ENCODE data around the gene IPO9.
A peak's percentile ranks its signal among the peaks of the same experiment; 100 is the strongest.

IPO9 gene

GRCh38 chr1:201828820-201829774 lies at the start of gene IPO9:
TSS of gene IPO9 (plus strand) at chr1:201829157. CDS start at chr1:201829210, 53 bp downstream.
- peak; percentile 93 for DNase-seq (ENCODE audit: low read depth)
- TF ChIP-seq, protein P1, sequence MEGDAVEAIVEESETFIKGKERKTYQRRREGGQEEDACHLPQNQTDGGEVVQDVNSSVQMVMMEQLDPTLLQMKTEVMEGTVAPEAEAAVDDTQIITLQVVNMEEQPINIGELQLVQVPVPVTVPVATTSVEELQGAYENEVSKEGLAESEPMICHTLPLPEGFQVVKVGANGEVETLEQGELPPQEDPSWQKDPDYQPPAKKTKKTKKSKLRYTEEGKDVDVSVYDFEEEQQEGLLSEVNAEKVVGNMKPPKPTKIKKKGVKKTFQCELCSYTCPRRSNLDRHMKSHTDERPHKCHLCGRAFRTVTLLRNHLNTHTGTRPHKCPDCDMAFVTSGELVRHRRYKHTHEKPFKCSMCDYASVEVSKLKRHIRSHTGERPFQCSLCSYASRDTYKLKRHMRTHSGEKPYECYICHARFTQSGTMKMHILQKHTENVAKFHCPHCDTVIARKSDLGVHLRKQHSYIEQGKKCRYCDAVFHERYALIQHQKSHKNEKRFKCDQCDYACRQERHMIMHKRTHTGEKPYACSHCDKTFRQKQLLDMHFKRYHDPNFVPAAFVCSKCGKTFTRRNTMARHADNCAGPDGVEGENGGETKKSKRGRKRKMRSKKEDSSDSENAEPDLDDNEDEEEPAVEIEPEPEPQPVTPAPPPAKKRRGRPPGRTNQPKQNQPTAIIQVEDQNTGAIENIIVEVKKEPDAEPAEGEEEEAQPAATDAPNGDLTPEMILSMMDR (IDR thresholded peaks at IDR 0.05; ENCODE audit: insufficient read depth, low read depth, low read length, missing control alignments): peak; percentile 84

DNA sequence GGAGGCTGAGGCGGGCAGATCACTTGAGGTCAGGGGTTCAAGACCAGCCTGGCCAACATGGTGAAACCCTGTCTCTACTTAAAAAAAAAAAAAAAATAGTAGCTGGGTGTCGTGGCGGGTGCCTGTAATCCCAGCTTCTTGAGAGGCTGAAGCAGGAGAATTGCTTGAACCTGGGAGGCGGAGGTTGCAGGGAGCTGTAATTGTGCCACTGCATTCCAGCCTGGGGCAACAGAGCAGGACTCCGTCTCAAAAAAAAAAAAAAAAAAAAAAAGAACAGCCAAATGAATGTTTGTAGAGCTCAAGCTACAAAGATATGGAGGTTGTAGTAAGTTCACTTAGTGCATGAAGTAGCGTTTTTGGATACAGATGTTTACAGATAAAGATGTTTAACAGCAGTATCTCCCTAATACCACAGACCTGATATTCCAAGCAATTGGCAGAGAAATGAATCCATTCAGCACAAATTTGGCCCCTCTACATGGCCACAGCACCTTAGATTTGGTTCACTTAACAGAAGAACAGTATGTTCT lies 49.5 kb upstream of the IPO9 start:
- H3K4me3 ChIP-seq (ENCODE audit: low read length): no peak overlapping the region
- DNase-seq (ENCODE audit: low read depth): no peak
- TF ChIP-seq, protein P1 (IDR thresholded peaks at IDR 0.05; ENCODE audit: insufficient read depth, low read depth, low read length, missing control alignments): no peak

More at GRCh38 chr1:201828820-201829774, at the start of gene IPO9:
- H3K4me3 ChIP-seq (ENCODE audit: low read length): peak within 1 kb of the TSS; percentile 94

DNA sequence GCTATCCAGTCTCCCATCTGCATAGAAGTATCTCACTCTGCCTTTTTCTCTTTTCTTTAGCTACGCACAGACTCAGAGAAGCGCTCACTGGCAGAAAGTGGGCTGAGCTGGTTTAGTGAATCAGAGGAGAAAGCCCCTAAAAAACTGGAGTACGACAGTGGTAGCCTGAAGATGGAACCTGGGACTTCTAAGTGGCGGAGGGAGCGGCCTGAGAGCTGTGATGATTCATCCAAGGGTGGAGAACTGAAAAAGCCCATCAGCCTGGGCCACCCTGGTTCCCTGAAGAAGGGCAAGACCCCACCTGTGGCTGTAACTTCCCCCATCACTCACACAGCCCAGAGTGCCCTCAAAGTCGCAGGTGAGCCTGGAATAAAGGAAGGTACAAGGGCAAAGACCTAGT lies 48.0 kb upstream of the IPO9 start:
- TF ChIP-seq, protein P1 (IDR thresholded peaks at IDR 0.05; ENCODE audit: insufficient read depth, low read depth, low read length, missing control alignments): no peak
- no peak for DNase-seq (ENCODE audit: low read depth)
- H3K4me3 ChIP-seq (ENCODE audit: low read length): no peak overlapping the region

DNA sequence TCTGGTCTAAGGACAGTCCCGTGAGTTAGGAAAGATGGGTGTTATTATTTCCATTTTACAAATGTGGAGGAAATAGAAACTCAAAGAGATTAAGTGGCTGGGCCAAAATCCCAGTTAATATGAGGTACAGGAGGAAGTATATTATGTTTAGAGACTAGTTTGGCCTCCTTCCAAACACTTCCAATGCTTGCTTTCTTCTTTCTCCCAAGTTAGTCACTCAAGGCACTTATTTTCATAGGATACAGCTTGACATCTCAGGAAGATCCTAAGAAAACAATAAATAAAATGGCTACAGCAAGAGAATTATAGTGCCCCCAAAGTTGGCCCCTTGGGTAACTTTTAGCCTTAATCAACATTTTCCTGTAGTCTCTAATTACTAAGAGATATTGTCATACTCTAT lies 47.5 kb upstream of the IPO9 start:
- no peak overlapping the region for H3K4me3 ChIP-seq (ENCODE audit: low read length)
- TF ChIP-seq, protein P1 (IDR thresholded peaks at IDR 0.05; ENCODE audit: insufficient read depth, low read depth, low read length, missing control alignments): no peak
- peak; percentile 35 for DNase-seq (ENCODE audit: low read depth)

DNA sequence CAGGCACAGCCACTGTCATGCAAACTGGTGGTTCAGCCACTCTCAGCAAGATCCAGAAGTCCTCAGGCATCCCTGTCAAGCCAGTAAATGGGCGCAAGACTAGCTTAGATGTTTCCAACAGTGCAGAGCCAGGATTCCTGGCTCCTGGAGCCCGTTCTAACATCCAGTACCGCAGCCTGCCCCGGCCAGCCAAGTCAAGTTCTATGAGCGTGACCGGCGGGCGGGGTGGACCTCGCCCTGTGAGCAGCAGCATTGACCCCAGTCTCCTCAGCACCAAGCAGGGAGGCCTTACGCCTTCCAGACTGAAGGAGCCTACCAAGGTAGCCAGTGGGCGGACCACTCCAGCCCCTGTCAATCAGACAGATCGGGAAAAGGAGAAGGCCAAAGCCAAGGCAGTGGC lies 46.6 kb upstream of the IPO9 start:
- H3K4me3 ChIP-seq (ENCODE audit: low read length): no peak overlapping the region
- DNase-seq (ENCODE audit: low read depth): no peak
- TF ChIP-seq, protein P1 (IDR thresholded peaks at IDR 0.05; ENCODE audit: insufficient read depth, low read depth, low read length, missing control alignments): no peak

DNA sequence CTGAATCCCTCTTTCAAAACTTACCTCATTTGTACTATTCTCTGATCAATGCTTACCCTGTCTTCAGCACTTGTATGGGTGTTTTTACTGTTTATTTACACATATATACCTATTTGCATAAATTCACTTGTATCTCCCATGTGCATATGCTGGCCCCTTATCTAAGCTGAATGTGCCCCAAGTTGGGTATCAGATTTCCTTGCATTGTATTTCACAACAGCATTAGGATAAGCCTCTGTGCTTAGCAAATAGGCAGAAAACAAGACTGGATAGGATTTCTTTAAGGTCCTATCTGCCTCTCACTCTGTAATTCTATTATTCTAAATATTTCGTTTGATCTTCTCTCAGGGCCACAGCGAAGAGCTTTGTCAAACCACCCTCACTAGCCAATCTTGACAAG lies 45.9 kb upstream of the IPO9 start:
- no peak overlapping the region for H3K4me3 ChIP-seq (ENCODE audit: low read length)
- no peak for DNase-seq (ENCODE audit: low read depth)
- TF ChIP-seq, protein P1 (IDR thresholded peaks at IDR 0.05; ENCODE audit: insufficient read depth, low read depth, low read length, missing control alignments): no peak
